ENCODE results near the gene KCNH1.

KCNH1 gene

DNA sequence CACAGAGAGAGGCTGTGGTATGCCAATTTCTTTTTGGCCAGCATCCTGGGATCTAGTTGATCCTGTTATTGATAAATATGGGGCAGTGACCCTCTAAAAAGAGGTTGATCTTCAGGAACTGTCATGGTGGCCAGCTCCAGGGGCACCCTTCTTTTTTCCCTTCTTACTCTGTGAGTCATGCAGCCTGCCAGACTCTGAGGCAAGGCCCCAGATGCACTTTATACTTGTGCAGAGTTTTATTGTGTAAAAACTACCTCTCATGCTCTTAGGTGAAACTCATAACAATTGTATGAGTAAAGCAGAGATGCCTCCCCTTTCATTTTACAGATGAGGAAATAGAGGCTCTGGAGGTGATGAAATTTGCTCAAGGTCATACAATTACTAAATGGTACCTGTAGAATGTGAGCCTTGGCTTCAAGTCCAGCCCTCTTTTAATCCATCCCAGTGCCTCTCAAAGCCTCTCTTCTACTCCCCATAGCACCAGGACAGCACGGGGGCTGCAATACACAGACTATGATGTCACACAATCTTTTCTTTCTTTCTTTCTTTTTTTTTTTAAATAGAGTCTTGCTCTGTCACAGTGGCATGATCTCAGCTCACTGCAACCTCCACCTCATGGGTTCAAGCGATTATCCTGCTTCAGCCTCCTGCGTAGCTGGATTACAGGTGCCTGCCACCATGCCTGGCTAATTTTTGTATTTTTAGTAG, 387.8 kb downstream of the KCNH1 start:
- DNase-seq, result no peak

DNA sequence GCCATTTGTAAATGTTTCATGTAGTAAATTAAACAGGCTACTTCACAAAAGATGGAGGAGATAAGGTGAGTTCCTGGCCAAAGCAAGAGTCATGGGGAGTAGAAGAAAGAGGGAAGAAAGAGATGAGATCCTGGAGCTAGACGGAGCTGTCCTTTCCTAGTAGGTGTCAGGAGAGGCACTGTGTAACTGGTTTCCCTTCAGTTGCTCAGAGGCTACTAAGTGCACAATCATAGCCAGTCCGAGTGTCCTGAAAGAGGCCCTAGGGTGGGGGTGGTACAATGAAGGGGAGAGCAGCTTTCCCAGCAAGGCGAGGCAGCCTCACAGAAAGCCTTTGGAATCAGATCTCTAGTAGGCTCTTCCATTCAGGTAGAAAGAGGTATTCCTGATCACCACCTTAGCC, 390.9 kb downstream of the KCNH1 start:
- no peak for DNase-seq

DNA sequence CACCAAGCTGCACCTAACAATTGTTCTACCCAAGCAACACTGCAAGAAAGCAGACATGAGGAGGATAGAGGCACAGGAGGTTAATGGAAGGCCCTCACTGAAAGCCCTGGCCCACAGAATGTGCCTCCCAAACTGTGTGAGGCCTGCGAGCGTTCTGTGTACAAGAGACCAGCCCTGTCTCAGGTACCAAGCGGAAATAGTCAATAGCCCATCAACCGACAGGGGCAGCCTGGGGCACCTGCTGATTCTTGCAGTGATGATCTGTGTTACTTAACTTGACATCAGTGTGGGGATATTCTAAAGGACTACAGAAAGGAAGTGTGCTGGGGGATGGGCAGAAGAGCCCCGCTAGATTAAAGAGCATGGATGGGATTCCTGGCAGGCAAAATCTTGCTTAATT, 392.4 kb downstream of the KCNH1 start:
- DNase-seq, result no peak

DNA sequence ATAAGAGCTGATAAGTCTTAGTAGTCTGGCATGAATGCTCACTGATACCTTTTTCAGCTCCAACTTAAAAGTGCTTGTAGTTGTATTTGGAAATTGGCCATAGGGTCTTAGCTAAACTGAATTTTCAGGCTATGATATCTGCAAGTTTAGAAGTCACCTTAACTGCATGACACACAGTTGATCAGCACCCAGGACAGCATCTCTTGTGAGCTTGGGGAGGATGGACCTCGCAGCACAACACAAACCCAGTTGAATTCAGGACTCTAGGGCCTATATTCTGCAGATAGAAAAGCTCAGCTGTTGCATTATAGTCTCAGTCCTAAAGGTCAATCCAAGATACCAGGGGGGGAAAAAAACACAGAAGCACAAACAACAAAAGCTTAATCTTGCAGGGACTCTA, 394.3 kb downstream of the KCNH1 start:
- DNase-seq, result no peak

DNA sequence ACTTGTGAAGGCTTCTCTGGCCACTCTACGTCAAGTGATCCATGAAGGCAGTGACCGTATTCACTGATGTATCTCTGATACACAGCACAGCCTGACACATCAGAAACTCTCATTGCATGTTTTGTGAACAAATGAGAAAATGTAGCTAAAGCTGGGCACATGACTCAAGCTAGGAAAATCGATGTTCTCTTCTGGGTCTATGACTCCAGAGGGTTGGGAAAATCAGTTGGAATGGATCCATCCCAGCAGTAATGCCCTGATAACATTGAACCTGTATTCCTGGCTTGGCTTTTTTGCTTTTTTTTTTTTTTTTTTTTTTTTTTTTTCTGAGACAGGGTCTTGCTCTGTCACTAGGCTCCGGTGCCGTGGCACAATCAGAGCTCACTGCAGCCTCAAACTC, 395.7 kb downstream of the KCNH1 start:
- no peak for DNase-seq

DNA sequence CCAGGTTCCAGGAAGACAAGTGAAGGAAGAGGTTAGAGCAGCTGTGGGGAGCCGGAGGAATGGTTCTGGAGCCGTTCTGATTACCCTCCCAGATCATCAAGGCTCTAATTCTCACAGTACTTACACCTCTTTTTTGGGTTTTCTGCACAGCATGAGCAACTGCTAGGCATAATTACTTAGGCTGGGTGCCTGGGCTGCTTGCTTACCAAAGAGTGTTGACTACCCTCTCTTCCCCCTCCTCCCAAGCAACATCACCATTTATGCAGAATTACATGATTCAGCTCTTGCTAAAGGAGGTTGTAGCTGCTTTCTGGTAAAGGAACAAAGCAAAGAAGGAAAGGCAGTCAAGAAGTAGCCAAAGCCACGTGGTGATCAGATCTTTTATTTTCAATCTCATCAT, 397.2 kb downstream of the KCNH1 start:
- no peak for DNase-seq

DNA sequence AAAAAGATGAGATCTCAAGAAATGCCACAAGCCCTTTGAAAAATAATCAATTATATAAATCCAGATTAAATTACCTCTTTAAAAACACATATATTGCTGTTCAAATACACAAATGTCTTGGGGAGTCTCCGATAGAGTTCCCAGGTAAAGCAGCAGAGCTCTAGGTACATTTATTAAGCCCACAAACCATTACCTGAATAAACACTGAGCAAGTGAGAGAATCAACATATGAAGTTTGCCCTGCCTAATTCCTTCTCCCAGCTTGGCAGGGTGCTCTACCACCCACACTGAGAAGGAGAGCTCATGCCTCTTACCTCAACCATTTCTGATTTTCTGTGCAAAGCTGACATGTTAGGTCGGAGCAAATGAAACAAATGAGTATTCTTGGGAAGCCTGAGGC, 402.4 kb downstream of the KCNH1 start:
- no peak for DNase-seq

DNA sequence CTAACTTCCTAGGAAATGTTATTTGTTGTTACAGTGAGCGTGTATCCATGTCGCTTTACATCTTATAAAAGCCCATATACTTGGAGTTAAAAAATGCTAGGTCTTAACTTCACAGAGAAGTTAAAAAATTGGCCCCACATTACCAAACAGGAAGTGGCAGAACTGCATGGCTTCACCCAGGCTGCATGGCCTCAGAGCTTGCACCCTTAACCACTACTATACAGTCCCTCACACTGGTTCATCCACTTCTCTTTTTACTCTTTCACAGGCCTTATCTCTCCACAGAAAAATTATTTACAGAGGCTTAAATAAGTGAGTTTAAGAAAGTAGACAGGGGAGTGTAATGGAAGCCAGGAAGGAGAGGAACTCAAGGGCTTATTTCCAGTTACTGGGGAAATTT, 402.8 kb downstream of the KCNH1 start:
- DNase-seq, result no peak

DNA sequence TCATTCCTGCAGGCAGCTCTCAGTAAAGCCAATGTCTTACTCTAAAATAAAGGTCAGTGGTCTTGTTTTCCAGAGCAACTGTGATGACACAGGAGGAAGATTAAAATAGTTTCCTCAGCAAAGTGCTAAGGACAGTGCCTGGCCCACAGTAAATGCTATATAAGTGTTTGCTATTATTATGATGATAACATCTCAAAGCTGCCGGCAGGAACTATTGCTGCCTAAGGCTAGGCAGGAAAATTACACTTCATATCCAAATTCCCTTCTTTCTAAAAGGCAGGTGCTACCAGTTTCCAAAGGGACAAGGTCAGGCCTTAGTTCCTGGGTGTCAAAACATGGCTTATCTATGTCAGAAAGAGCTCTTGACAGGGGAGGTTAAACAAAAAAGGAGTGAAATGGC, 403.9 kb downstream of the KCNH1 start:
- DNase-seq, result no peak

DNA sequence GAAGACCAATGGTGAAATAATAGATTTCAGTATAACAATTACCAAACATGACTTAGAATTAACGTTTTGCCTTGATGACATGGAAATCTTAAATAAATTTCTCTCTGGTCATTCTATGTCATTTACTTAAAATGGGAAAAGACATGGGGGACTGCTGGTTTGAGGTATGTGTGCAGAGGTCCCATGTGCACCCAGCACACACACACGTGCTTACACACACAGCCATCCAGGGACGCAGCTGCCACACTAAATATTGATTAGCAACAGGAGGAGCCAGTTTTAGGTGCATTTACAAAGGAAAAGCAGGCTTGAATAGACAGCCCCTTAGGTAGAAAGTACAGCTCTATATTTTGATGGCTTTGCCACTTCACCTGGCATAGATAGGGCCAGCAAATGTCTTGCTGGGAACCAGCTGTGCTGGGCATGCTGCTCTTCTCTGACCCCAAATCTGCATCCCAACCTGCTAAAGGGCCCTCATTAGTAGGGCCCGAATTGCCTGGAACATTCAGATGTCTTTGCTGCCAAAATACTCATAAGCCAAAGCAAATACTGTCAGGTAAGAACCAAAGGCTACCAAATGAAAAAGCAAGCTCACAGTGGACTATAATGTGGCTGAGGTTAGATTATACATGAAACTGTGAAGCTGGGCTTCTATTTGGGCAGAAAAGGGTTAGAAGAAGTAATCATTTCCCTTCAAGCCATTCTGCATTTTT, 405.4 kb downstream of the KCNH1 start:
- no peak for DNase-seq

DNA sequence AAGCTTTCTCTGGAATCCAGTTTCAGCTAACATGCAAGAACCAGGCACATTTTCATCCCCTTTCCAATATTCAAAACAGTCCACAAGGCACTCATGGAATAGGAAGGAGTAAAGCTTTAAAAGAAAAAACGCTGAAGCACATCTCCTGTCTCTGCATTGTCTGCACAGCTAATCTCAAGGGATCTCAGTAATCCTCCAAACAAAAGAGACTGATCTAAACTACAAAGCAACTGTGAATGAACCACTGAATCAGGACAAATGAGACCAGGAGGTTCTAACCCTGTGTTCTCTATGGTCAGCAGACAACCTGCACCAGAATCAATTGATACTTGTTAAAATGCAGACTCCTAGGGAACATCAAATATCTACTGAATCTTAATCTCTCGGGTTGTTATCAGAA, 406.2 kb downstream of the KCNH1 start:
- DNase-seq, result no peak

DNA sequence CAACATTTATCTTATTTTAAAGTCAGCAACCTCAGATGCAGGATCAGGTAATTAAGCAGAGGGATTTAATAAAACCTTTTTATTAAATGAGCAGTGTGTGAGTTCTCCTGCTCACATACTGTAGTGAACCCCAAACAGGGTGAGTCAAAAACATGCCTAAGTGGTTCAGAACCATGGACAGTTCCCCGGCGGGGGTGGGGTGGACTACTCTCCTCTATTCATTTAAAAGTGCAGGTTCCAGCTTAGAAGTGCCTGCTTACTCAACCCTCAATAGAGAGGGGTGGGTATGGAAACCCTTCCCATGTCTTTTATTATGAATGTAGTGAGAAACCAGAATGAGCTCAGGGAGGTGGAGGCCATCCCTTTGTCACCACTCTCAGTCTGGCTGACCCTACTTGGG, 407.3 kb downstream of the KCNH1 start:
- DNase-seq, result no peak

DNA sequence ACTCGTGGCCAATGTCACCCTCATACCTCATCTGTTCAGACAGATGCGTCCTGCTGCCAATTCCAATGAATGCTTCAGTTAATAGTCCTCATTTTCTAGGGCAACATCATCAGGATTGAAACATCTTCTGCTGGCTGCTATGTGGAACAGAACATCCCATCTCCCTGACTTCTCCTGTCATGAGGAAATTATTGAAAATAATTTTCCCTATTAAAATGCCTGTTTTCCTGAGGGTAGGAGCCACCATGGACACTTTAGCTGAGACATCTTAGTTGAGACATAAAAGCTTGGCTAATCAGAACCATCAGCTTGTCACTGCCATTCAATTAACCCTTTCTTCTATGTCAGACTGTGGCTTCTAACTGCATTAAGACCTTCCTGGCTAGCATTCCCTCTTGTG, 409.2 kb downstream of the KCNH1 start:
- DNase-seq, result no peak

DNA sequence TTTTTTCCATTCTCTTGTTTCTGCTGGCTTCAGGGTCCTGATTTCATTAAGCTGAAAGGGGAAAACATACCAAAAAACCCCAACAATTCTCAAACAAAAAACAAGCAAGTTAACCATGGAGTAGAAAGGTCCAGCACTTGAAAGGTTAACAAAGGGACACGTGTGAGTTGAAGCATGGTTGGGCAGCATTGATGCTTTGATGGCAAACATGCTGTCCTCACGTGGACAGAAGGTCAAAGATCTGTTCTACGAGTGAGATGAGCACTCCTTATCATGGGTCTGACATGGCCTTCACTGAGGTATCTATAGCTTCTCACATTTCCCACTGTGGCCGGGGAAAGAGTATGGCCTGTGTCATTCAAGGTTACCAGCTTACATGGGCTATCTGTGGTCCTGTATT, 410.3 kb downstream of the KCNH1 start:
- DNase-seq, result no peak

DNA sequence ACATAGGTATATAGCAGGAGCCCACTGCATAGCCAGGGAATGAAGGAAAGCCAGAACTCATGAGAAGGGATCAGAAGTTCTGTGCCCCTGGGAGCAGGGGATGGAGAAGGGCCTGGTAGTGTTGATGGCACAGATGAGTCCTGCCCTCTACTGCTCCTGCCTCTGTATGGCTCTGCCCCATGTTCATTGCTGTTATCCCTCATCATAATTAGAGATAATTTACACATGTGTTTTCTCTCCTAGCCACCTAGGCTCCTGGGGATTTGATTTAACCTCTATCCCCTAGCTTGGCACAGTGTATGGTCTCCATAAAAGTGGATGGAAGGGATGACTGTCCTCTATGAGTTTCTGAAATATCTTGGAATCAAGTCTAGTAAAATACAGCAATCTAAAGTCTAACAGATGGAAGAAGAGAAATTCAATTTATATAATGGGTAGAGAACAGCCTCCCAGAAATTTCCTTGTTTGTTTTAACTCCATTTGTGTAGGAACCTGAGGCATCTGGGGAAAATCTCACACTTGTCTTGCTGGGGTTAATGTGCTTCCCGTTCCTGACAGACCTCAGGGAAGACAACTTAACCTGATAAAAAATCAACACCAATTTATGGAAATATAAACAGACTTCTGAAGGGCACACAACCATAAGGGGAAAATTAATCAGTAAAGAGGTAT, 411.4 kb downstream of the KCNH1 start:
- no peak for DNase-seq

DNA sequence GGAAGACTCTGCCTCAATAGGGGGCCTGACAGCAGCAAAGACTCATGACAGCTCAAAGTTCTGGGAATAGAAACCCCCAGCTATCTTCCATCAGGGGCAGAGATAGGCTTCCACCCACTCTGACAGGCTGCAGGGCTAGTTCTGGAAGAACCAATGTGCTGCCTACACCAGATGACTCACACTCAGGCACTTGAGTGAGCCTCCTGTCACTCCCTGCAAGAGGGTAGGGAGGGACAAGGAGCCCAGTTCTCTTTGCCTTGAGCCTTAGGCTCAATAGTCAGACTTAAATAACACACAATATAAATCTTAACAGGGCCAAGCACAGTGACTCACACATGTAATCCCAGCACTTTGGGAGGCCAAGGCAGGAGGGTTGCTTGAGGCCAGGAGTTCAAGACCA, 418.9 kb downstream of the KCNH1 start:
- no peak for DNase-seq

DNA sequence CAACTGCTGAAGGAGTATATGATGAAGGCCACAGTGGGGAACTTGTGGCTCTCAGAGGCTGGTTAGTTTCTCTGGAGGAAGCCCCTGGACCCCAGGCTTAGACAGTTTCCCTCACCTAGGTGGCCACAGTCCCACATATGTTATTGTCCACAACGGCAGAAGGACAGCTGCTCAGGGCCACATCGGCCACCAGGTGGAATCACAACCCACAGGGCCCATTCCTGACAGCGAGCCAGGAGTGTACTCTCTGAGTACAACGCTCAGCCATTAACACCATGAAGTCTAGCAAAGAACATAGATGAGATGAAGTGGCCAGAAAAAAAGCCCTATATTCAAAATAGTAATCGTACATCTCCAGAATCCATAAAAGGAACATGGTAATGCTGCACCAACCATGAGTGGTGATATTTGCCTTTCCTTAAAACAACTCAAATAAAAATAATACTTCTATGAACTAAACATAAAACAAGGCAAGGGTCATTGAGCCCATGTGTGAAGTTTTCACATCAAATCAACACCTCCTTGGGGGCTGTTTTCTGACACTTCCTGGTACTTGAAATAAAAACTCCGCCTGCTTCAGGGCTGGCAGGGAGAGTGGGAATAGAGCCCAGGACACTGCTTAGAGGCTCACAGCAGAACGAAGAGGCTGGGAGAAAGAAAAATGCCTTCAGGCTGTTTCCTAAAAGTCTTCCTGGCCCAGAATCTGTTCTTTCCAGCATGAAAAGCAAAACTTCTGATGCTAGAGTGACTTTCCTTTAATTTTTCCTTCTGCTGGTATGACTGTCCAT, 421.9 kb downstream of the KCNH1 start:
- peak; percentile 20 for DNase-seq

DNA sequence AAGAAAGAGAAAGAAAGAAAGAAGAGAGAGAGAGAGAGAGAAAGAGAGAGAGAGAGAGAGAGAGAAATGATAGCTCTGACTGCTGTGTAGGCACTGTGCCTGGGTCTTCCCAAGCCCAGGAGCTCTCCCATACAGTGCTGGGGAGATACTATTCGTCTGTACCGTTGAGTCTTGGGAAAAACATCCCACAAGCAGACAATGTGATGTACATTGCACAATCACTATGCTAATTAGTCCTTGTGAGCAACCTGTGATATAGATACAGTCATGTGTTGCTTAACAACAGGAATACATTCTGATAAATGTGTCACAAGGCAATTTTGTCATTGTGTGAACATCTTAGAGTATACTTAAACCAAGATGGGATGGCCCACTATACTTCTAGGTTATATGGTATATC, 424.2 kb downstream of the KCNH1 start:
- no peak for DNase-seq

DNA sequence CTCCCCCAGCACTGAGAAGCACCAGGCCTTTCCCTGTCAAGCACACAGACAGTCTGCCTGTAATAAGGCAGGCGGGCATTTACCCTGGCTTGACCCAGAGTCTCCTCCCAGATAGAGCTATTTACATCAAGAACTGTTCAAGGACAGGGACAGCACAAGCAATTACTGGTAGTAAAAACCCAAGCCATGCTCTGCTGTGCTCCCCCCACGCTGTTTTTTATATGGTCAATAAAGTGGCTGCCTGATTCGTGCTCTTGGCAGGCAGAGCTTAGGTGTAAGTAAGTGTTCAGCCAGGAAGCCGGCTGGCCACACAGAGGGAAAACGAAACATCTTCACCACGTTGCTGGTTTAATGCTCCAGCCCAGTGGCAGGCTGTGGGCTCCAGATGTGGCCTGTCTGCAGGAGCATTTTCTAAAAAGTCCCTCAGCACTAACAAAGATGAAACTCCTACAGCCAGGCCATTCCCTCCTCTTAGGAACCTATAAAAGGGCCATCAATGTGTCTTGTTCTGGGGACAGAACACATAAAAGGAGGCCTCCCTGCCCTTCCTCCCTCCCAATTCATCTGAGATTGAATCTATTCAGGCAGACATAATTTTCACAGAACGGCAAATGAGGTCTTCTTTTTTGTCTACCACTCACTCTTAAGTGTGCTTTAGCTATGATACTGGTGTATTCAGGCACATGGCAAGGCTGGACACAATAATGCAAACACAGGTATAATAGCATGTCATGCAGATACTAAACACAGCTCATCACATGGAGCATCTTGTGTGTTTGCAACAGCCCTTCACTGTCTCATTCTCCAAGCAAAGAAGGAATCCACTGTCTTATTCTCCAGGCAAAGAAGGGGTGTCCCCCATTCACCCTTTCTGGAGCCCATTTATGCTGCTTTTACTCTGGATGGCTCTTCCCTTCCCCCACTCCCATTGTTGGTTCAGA, 426.4 kb downstream of the KCNH1 start:
- DNase-seq, result no peak

DNA sequence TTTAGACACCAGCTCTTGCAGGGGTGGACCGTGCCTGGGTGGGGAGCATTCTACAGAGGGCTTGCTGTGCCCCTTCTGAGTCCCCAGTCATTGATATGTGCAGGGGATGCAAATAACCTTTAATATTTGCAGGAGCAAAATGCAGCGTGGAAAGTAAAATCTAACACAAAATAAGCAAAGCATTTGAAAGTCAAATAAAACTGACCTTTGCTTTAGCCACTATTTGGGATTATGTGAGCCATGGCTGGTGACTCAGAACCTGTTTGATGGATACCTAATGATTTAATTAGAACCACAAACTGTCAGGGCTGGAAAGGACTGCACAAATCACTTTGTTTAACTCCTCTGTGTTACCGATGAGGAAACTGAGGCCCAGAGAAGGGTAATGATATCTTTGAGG, 427.7 kb downstream of the KCNH1 start:
- no peak for DNase-seq

DNA sequence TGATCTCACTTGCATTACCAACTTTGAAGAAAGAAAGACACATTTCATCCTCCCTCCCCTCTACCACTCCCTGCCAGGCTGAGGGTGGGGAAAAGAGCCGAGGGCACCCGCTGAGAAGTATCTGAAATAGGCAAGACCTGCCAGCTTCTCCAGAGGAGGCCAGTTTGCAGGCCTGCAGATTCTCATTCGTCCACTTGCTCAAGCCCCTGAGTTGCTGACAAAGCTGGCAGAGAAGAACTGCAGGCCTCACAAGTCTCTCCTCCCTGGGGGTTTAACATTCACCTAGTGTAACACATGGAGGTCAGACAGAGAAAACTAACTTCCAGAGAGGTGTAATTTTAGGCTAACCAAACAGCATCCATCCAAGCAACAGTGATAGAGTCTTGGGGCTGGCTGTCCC, 428.9 kb downstream of the KCNH1 start:
- no peak for DNase-seq

DNA sequence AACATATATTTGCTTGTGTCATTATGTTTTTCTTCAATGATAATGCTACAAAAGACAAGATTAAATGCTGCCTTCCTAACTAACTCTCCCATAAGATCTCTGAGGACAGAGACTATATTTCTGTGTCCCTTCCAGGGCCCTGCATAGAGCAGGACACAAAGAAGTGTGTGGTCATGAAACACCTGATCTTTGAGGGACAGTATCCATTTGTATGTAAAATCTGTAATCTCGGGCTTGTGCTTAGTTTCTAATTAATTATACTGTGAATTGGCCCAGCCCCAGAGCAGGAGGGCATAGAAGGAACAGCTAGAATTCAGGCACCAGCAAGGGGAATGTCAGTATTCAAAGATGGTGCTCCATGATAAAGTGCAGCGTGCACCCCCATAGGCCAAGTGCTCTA, 430.4 kb downstream of the KCNH1 start:
- no peak for DNase-seq
